ENCODE results near the gene AFG1L.
"Not testable (repeated sequence)": the region's sequence is repeated elsewhere in the genome, so short reads cannot be mapped to it uniquely, and the experiment has no call there.

The AFG1L gene

DNA sequence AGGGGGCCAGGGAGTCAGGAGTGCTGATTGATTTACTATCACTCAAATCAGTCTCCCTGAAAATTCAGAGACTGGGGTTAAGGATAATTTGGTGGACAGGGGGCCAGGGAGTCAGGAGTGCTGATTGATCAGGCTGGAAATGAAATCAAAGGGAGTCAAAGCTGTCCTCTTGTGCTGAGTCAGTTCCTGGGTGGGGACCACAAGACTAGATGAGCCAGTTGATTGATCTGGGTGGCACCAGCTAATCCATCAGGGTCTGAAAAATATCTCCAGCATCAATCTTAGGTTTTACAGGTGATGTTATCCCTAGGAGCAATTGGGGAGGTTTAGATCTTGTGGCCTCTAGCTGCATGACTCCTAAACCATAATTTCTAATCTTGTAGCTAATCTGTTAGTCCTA, 6.1 kb upstream of the AFG1L start:
- no peak for DNase-seq (ENCODE audit: low read depth)

DNA sequence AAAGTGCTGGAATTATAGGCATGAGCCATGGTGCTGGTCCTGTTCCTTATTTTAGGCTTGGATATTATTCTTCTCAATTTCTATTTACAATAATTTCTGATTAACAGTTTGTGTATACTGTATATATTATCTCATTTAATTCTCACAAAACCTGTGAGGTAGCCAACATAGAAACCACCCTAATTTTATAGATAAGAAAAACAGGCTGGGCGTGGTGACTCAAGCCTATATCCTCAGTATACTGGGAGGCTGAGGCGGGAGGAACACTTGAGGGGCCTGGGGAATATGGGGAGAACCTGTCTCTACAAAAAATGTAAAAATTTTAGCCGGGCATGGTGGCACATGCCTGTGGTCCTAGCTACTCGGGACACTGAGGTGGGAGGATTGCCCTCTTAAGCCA, 3.8 kb upstream of the AFG1L start:
- DNase-seq (ENCODE audit: low read depth): no peak

DNA sequence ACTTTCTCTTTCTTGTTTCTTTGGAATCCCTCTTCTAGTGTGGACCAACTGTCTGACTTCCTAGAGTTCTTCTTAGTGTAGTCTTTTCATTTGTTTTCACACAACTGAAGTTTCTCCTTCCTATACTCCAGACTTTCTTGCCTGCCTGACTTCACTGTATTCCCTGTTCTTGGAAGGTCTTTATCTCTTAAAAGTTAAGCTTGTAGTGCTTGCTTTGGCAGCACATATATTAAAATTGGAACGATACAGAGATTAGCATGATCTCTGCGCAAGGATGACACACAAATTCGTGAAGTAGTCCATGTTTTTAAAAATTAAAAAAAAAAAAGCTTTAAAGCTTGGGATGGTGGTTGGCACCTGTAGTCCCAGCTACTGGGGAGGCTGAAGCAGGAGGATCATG, 2.3 kb upstream of the AFG1L start:
- not testable (repeated sequence) for DNase-seq (ENCODE audit: low read depth)

DNA sequence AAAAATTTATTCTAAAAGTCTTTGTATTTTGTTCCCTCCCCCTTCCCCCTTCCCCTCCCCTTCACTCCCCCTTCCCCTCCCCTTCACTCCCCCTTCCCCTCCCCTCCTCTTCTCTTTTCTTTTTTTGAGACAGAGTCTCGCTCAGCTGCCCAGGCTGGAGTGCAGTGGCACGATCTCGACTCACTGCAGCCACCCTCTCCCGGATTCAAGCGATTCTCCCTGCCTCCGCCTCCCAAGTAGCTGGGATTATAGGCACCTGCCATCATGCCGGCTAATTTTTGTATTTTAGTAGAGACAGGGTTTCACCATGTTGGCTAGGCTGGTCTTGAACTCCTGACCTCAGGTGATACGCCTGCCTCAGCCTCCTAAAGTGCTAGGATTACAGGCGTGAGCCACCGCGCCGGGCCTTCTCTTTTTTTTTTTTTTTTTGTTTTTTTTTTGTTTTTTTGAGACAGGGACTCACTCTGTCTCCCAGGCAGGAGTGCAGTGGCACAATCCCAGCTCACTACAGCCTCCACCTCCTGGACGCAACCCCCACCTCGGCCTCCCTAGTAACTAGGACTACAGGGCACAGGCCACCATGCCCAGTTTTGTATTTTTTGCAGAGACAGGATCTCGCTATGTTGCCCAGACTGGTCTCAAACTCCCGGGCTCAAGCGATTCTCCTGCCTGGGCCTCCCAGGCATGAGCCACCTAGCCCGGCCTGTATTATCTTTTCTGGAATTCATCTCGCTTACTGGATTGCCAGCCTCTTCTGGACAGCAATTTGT, 1.1 kb upstream of the AFG1L start:
- no peak for DNase-seq (ENCODE audit: low read depth)

DNA sequence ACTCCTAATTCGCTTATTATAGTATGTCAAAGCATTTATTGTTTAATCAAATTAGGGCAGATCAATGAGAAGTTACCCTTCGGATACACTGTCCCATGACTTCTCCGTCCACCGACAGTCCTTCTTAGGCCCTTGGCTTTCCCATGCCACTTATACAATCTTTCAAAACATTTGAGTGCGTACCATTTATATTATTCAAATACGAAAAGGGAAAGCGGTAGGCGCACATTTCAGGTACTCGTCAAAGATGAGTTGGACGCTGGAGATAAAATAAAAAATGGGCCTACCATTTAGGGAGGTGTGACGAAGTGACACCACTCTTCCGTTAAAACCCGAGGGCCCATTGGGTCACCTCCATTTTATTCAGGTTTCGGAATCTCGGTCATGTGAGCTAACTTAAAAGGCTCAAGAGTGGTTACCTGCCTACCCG, 542 bp upstream of the AFG1L start:
- DNase-seq (ENCODE audit: low read depth): no peak

DNA sequence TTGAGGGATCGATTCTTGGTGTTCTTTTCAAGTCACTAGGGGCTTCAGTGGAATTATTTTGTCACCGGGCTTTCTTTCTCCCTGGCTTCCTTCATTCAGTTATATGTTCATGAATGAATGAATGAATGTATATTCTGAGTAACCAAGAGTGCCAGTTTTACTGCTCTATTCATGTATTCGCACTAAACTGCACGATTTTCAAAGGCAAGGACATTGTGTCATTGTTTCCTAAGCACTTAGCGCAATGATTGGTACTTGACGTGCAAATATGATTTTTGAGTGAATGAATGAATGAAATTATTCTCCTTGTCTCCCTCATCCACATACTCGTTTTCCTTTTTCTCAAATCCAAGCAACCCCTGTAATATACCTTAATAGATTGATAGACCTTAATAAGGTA, 822 bp downstream of the AFG1L start:
- no peak for DNase-seq (ENCODE audit: low read depth)

DNA sequence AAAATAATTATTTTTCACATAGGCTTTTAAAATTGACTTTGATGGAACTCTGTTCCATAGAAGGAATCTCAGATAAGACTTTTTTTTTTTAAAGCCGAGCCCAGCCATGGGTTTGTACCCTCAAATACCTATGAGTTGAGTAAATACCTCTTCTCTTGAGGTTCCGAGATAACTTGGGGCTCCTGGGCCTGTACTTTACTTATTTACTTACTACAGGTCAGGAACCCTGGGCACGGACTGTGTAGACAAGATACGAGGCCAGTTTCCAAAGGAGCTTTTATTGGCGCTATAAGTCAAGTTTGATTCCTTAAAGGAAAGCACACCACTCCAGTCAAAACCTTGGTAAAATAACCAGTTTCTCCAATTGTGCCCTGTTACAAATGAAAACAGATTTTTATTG, 7.5 kb downstream of the AFG1L start:
- no peak for DNase-seq (ENCODE audit: low read depth)

DNA sequence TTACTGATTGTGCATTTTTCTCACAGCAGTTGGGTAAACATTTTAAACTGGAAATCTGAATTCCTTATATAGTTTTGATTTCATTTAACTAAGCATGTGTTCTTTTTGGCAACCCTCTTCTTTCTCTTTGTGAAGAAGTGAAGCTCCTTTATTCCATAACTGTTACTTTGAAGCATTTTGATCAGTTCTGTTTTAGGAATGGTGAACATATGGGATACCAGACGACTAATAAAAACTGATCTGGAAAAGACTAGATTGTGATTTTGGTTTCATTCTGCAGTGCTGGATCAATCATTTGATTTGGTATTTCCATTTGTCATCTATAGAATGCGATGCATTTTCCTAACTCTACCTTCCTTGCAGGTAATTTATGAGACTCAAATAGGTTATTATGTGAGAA, 9.8 kb downstream of the AFG1L start:
- no peak for DNase-seq (ENCODE audit: low read depth)

DNA sequence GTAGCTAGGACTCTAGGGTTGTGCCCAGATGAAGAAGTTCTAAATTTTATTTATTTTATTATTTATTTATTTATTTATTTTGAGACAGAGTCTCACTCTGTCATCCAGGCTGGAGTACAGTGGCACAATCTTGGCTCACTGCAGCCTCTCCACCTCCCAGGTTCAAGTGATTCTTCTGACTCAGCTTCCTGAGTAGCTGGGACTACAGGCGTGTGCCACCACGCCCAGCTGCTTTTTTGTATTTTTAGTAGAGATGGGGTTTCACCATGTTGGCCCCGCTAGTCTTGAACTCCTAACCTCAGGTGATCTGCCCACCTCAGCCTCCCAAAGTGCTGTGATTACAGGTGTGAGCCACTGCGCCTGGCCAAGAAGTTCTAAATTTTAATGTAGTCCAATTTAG, 13.8 kb downstream of the AFG1L start:
- DNase-seq (ENCODE audit: low read depth): not testable (repeated sequence)

DNA sequence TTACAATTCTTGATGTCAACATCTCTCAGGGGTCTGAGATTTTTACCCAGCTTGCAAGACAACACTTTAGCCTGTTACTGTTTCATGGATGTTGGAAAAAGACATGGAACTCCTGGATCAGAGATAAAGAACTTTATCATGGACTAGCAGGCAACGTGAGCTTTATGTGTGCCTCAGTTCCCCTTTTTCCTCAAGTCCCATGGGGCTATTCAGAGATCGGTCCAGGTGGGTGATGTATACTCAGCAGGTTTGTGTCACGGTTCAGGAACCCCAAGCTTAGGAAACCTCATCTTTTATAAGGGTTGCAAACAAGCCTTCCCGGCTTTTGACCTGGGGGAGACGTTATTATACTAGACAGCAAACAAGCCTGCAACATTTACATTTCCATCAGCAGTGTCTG, 15.0 kb downstream of the AFG1L start:
- DNase-seq (ENCODE audit: low read depth): no peak

DNA sequence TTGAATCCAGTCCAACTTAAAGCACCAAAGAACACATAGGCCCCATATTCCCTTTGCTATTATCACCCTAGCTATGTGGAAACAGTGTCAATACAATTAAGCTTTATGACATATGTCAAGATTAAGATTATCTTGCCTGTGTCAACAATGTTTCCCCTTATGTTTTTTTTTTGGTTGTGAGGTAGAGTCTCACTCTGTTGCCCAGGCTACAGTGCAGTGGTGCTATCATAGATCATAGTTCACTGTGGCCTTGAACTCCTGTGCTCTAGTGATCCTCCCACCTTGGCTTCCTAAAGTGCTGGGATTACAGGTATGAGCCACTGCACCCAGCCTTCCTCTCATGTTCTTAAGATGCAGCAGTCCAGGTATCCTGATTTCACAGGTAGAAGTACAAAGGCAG, 17.8 kb downstream of the AFG1L start:
- no peak for DNase-seq (ENCODE audit: low read depth)

DNA sequence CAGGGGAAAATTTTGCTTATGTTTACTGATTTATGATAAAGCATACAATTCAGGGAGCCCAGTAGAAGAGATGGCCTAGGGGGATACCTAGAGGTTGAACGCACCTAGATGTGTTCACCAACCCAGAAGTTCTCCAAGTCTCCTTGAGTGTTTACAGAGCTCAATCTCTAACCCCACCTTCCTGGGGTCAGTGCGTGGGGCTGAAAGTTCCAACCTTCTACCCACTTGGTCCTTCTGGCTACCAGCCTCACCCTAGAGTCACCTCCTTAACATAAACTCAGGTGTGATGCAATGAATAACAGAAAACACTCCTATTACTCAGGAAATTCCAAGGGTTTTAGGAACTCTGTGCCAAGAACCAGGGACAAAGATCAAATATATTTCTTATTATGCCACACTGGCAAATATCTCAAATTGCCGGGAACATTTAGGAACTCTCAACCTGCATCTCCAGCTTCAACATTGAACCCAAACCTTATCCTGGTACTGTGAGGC, 26.4 kb downstream of the AFG1L start:
- DNase-seq (ENCODE audit: low read depth): no peak

DNA sequence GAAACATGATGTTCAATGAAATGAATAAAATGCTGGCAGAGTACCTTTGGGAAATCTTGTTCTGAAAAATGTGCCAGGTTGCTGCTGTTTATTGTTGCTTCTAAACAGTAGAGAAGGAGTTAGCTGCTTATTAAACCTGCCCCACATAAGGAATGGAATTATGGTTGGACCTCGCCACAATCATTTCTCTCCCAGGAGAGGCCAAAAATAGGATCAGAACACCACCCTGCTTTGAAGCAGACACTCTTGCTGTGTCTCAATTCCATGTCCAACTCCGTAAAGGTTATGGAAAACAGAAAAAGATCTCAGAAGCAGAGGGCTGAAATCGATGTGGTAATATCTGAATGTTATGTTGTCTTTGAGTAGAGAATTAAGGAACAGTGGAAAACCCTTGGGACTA, 27.9 kb downstream of the AFG1L start:
- no peak for DNase-seq (ENCODE audit: low read depth)

DNA sequence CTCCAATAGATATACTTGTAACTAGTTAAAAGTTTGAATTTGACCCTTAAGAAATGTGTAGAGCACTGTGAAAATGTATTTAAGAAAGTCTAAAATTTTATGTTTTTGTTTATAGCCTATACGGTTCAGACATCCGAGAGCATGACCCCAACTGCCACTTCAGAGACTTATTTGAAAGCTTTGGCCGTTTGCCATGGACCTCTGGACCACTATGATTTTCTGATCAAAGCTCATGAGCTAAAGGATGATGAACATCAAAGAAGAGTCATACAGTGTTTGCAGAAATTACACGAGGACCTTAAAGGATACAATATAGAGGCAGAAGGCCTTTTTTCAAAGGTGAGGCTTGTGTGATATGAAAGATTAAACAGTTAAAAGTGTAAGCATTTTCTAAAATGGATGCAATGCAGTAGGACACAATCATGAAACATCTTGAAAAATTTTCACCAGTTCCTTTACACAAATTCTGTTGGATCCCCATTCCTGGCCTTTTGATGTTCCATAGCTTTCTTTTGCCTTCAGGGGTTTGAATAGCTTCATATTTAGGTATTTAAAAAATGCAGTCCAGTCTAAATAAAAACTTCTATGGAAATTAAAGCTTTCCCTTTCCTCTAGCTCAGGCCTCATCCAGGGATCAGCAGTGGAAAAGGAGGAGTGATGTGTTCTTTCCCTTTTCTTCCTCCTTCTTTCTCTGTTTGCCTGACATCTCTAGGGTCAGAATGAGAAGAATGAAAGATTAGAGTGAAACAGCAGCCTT, 29.0 kb downstream of the AFG1L start:
- DNase-seq (ENCODE audit: low read depth): no peak

DNA sequence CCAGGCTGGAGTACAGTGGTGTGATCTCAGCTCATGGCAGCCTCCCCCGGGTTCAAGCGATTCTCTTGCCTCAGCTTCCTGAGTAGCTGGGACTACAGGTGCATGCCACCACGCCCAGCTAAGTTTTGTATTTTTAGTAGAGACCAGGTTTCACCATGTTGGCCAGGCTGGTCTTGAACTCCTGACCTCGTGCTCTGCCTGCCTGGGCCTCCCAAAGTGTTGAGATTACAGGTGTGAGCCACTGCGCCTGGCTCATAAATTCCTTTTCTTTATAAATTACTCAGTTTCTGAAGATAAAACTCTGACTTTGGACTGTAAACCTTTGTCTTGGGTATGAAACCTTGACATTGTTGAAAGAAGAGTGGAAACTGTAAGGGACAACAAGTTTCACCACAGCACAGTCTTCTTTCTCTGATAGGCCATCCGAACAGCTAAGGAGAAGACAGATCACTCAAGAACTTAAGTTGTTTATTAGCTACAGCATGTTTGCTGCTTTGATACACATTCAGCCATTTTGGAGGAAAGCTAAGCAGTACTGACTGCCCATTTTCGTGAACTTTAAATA, 35.4 kb downstream of the AFG1L start:
- DNase-seq (ENCODE audit: low read depth): not testable (repeated sequence)

DNA sequence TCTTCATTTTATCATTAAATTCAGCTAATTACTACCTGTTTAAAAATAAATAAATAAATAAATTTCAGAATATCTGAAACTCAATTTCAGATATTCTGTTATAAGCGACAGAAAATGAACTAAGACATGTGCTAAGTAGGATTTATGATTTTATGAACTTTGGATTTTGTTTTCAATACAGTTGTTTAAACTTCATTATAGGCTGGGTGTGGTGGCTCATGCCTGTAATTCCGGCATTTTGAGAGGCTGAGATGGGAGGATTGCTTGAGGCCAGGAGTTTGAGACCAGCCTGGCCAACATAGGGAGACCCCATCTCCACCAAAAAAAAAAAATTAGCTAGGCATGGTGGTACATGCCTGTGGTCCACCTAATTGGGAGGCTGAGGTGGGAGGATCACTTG, 36.0 kb downstream of the AFG1L start:
- DNase-seq (ENCODE audit: low read depth): no peak

DNA sequence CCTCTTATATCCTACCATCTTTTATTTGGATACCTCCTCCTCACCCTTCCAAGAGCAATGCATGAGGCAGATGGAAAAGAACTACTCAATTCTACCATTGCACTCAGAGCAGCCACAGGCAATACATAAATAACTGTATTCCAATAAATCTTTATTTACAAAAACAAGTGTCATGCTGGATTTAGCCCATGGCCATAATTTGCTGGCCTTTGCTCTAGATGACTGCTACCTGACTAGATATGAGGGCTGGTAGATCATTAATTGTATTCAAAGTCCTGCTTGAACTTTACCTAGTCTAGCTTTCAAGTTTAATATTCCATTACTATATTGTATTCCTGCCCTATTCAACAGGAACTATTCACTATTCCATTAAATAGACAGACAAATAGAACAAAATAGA, 37.1 kb downstream of the AFG1L start:
- DNase-seq (ENCODE audit: low read depth): no peak

DNA sequence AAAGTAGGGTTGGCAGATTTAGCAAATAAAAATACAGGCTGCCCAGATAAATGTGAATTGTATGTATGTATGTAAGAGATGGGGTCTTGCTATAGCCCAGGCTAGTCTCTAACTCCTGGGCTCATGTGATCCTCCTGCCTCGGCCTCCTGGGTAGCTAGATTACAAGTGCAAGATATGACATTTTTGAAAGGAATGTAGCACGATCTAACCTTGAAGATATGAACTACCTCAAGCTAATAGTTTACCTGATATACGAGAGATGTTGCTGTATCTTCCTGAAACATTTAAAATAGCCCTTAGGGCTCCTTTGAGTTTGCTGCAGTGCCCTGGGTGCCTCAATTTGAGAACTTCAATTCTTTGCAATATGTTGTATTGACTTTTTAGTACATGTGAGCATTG, 42.1 kb downstream of the AFG1L start:
- no peak for DNase-seq (ENCODE audit: low read depth)

DNA sequence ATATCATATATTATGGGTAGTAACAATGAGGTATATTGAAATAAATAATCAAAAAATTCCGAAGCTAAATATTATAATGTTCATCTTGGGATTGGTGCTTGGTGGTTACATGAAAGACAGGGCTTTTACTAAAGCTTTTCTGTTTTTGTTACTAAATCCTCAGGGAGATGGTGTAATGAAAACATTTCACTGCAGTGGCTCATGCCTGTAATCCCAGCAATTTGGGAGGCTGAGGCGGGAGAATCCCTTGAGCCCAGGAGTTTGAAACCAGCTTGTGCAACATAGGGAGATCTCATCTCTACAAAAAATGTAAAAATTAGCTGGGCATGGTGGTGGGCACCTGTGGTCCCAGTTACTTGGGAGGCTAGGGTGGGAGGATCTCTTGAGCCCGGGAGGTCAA, 42.9 kb downstream of the AFG1L start:
- DNase-seq (ENCODE audit: low read depth): no peak

DNA sequence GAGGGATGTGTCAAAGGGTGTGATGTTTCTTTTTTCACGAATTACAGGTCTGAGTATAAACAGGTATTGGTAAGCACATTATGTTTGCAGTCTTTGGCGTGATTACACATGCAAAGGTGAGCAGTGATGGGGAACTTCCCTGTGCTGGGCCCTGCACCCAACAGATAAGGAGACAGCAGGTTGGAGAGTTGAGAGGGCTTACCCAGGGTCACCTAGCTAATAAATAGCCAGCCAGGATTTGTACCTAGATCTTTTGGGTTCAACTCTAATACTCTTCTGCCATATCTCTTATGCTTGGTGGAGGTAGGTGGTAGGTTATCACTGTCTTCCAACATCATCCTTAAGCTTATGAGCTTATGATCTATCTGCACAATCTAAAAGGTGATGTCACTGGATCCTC, 46.5 kb downstream of the AFG1L start:
- no peak for DNase-seq (ENCODE audit: low read depth)

DNA sequence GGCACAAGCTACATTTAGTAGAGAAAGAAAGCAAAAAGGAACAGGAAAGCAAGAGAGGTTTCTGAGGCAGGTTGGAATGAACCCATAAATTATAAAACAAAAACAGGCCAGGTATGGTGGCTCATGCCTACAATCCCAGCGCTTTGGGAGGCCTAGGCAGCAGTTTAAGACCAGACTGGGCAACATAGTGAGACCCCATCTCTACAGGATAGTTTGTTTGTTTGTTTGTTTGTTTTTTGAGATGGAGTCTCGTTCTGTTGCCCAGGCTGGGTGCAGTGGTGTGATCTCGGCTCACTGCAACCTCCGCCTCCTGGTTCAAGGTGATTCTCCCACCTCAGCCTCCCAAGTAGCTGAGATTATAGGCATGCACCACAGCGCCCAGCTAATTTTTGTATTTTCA, 49.0 kb downstream of the AFG1L start:
- no peak for DNase-seq (ENCODE audit: low read depth)

DNA sequence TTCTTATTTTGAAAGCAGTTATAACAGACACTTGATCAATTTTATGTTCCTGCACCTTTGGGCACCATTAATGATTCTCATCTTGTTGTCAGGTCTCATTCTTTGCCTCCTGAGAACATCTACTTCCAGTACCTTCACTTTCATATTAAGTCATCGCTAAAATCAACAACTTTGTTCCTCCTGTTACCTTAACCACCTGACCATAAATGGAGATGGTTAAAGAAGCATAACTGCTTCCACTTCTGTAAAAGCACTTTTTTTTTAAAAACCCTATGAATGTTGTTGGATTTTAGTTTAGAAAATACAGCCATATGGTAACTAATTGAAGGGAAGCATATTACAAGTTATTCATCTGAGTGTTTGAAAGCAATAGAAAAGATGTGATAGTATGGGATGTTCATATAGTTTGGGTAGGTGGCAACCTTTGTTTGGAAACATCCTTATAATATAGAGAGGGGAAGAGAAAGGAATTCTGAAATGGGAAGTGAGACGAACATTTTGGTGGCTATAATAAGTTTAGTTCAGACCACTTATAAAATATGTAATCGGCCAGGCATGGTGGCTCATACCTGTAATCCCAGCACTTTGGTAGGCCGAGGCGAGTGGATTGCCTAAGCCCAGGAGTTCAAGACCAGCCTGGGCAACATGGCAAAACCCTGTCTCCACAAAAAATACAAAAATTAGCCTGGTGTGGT, 53.9 kb downstream of the AFG1L start:
- DNase-seq (ENCODE audit: low read depth): no peak

DNA sequence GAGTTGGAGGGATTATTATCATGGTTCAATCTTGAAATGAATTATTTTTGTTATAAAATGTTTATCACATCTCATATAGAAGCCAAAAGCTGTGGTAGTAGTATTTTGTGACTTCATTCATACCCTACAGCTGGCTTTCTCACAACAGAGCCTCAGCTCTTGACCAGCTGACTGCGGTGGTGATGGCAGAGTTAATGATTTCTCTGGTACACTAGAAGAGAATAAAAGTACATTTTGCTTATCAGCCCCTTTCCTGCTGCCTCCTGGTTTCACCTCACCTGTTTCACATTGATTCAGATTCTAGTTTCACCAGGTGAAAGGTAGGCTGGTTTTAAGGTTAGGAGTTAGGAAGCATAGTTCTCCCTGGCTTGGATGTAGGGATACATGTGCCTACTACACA, 55.7 kb downstream of the AFG1L start:
- no peak for DNase-seq (ENCODE audit: low read depth)
